Neuronal stem cell (in vitro differentiated cells): ENCODE data around the gene FAM200B.

Experiments
- DNase-seq: peaks from one replicate; pipeline ENCODE4 v3.0.0-alpha.2; 2013; ENCODE audit warnings: low spot score
- H2AFZ ChIP-seq: one replicate; pipeline ENCODE4 v1.6.1; 2013; ENCODE audit warnings: mild to moderate bottlenecking, low read length, inconsistent platforms
- H2AK5ac ChIP-seq: 2 replicates; pipeline ENCODE4 v1.6.1; 2013; ENCODE audit warnings: low read depth, mild to moderate bottlenecking, inconsistent platforms, low read length, moderate library complexity, mixed read lengths
- H2BK120ac ChIP-seq: 2 replicates; pipeline ENCODE4 v1.6.1; 2013; ENCODE audit warnings: low read depth, mild to moderate bottlenecking, inconsistent platforms, low read length, moderate library complexity, mixed read lengths
- H2BK12ac ChIP-seq: one replicate; pipeline ENCODE4 v1.6.1; 2013; ENCODE audit warnings: low read length, inconsistent platforms
- H2BK15ac ChIP-seq: 2 replicates; pipeline ENCODE4 v1.6.1; 2013; ENCODE audit warnings: mild to moderate bottlenecking, low read length, inconsistent platforms, mixed read lengths
- H2BK5ac ChIP-seq: one replicate; pipeline ENCODE4 v1.6.1; 2013; ENCODE audit warnings: inconsistent platforms, mild to moderate bottlenecking, low read length, moderate library complexity
- H3K14ac ChIP-seq: one replicate; pipeline ENCODE4 v1.6.1; 2013; ENCODE audit warnings: low read length, inconsistent platforms
- H3K18ac ChIP-seq: 2 replicates; pipeline ENCODE4 v1.6.1; 2013; ENCODE audit warnings: low read length, inconsistent platforms
- H3K23ac ChIP-seq: 2 replicates; pipeline ENCODE4 v1.6.1; 2013; ENCODE audit warnings: low read depth, mild to moderate bottlenecking, mixed read lengths, low read length, inconsistent platforms; ENCODE audit not compliant: poor library complexity
- H3K27ac ChIP-seq: replicated peaks from 3 replicates; pipeline ENCODE4 v1.5.1; 2013; ENCODE audit warnings: low read length, inconsistent platforms
- H3K27me3 ChIP-seq, 3 experiments: 2 replicates each; pipeline ENCODE4 v1.6.1; 2013; ENCODE audit warnings: low read length in 3 of 3, mild to moderate bottlenecking in 2 of 3, inconsistent platforms in 1 of 3, low read depth in 1 of 3, mixed read lengths in 1 of 3, moderate library complexity in 1 of 3; ENCODE audit not compliant: control insufficient read depth in 3 of 3, insufficient read depth in 3 of 3
- H3K36me3 ChIP-seq, 2 donors: replicated peaks in 1 of 2; 2 replicates each; pipeline ENCODE4 v1.6.1; 2013; ENCODE audit warnings: low read length in 2 of 2; ENCODE audit not compliant: control insufficient read depth in 2 of 2, insufficient read depth in 2 of 2
- H3K4ac ChIP-seq: 2 replicates; pipeline ENCODE4 v1.6.1; 2013; ENCODE audit warnings: inconsistent platforms, mild to moderate bottlenecking, low read length, moderate library complexity
- H3K4me1 ChIP-seq, 2 donors: 1 replicate in 1 of 2; 2 replicates in 1 of 2; pipeline ENCODE4 v1.6.1; 2013; ENCODE audit warnings: low read length in 2 of 2, low read depth in 1 of 2; ENCODE audit not compliant: control insufficient read depth in 2 of 2, insufficient read depth in 1 of 2
- H3K4me2 ChIP-seq: one replicate; pipeline ENCODE4 v1.6.1; 2013; ENCODE audit warnings: mild to moderate bottlenecking, low read length, inconsistent platforms; ENCODE audit not compliant: insufficient read depth, poor library complexity, severe bottlenecking
- H3K4me3 ChIP-seq, 2 donors: 2 replicates each; pipeline ENCODE4 v1.5.1; 2013; ENCODE audit warnings: low read length in 2 of 2, mild to moderate bottlenecking in 2 of 2, inconsistent platforms in 1 of 2, moderate library complexity in 1 of 2
- H3K79me1 ChIP-seq: one replicate; pipeline ENCODE4 v1.6.1; 2013; ENCODE audit warnings: low read depth, mild to moderate bottlenecking, inconsistent platforms, low read length, moderate library complexity
- H3K9ac ChIP-seq: one replicate; pipeline ENCODE4 v1.6.1; 2013; ENCODE audit warnings: mild to moderate bottlenecking, low read depth, low read length, inconsistent platforms; ENCODE audit not compliant: poor library complexity
- H3K9me3 ChIP-seq, 2 donors: replicated peaks in 1 of 2; 2 replicates each; pipeline versions ENCODE3 to v1.6.1; 2013; ENCODE audit warnings: low read length in 2 of 2, mild to moderate bottlenecking in 2 of 2, inconsistent platforms in 1 of 2, low read depth in 1 of 2, mixed read lengths in 1 of 2, moderate library complexity in 1 of 2; ENCODE audit not compliant: control insufficient read depth in 2 of 2, insufficient read depth in 1 of 2
- H4K8ac ChIP-seq: one replicate; pipeline ENCODE4 v1.6.1; 2013; ENCODE audit warnings: low read depth, mild to moderate bottlenecking, inconsistent platforms, low read length, moderate library complexity
- H4K91ac ChIP-seq: one replicate; pipeline ENCODE4 v1.6.1; 2013; ENCODE audit warnings: low read length, low read depth, mild to moderate bottlenecking, inconsistent platforms; ENCODE audit not compliant: poor library complexity
- WGBS, 2 donors: extraction: QIAGEN DNeasy Blood & Tissue Kit; methylation state at CpG; one replicate each; pipeline ENCODE4 v1.1.7; 2013; ENCODE audit warnings: missing lambda C conversion rate in 2 of 2, mixed read lengths in 1 of 2; ENCODE audit not compliant: insufficient read length in 2 of 2, insufficient replicate concordance in 1 of 2; ENCODE audit errors: extremely low coverage in 2 of 2; 5-methylcytosine and 5-hydroxymethylcytosine counted together

The FAM200B gene

DNA sequence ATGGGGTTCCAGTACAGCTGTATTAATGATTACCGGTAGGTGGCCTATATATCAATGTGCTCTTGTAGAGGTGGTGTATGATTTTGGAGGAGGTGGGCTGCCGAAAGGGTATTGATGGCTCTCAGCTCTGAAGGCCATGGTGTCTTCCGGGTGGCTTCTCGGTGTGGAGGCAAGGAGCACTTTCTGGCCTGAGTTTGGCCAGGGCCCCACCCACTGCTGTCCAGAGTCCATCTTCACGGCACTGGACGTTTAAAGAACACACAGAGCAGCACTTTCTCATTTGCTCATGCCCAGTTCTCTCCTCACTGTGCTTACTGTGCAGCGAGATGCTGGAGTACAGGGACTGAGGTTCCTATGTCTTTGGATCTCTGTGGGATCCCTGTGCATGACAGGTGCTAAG lies 37.3 kb downstream of the FAM200B start:
- Histone ChIP-seq H3K27ac (no peak overlapping the region), H2BK5ac (no peak overlapping the region), H3K4me3 (no peak overlapping the region), H4K8ac (no peak overlapping the region), H3K4ac (no peak overlapping the region), H3K23ac (no peak overlapping the region), H2BK12ac (no peak overlapping the region), H3K27me3 (peaks cover 0 to 2% (median 0%) of the 10 kb centered on the region in 3 experiments), H2BK15ac (no peak overlapping the region), H2AFZ (no peak overlapping the region), H3K79me1 (no peaks in the 10 kb centered on the region), H3K9ac (no peak overlapping the region), H3K9me3 (no peaks in the 10 kb centered on the region), H3K36me3 (no peaks in the 10 kb centered on the region), H2AK5ac (no peak overlapping the region), H2BK120ac (no peak overlapping the region), H3K14ac (no peak overlapping the region), H3K18ac (no peak overlapping the region), H3K4me2 (no peak overlapping the region), H4K91ac (no peak overlapping the region), H3K4me1 (peaks cover 0 to 6% of the 10 kb centered on the region in 2 donors)
- DNase-seq = no peak
- WGBS, 2 donors = no CpG with 5 or more reads among the region's 7 CpGs

DNA sequence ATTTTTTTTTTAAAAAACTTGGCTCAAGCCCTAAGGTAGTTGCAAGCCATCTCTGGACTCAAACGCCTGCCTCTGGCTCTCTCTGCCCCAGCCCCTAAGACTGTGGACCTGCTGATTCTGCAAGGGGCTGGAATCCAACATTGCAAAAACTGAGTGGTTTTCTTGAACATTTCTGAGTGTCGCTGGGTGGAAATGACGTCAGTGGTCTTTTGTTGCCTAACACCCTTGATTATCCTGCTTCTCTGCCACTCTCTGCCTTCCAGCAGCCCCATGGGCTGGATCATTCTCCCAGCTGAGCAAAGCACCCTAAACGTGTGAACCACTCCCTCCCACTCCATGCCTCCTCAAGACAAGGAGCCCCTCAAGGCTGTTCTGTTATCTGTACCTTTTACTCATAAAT lies 37.9 kb downstream of the FAM200B start:
- Histone ChIP-seq H3K23ac (no peak overlapping the region), H3K14ac (no peak overlapping the region), H3K27ac (no peak overlapping the region), H3K36me3 (no peaks in the 10 kb centered on the region), H2BK12ac (no peak overlapping the region), H3K27me3 (peaks cover 0 to 4% (median 0%) of the 10 kb centered on the region in 3 experiments), H3K9me3 (no peaks in the 10 kb centered on the region), H3K9ac (no peak overlapping the region), H3K4me3 (no peak overlapping the region), H3K4me1 (peaks cover 0 to 6% of the 10 kb centered on the region in 2 donors), H3K4me2 (no peak overlapping the region), H2AFZ (no peak overlapping the region), H4K91ac (no peak overlapping the region), H2BK5ac (no peak overlapping the region), H2BK120ac (no peak overlapping the region), H2BK15ac (no peak overlapping the region), H2AK5ac (no peak overlapping the region), H3K18ac (no peak overlapping the region), H3K4ac (no peak overlapping the region), H4K8ac (no peak overlapping the region), H3K79me1 (no peaks in the 10 kb centered on the region)
- WGBS, 2 donors = no CpG with 5 or more reads among the region's 4 CpGs
- DNase-seq = no peak

DNA sequence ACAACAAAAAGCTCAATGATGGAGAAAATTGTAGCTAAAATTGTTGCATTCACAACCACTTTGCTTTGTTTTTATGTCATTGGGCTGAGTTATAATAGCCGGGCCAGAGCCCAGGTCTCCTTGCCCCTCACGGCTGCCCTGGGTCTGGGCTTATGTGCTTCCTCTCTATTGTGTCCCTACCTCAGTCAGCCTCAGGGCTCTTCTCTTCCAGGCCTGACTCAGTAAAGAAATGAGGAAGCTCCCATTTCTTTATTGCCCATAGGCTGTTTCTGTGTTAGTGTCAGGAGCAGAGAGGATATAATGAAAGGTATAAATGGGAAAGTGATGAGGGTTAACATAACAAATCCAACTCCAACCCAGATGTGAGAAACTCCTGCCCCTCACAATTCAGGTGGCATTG lies 39.2 kb downstream of the FAM200B start:
- Histone ChIP-seq H2BK15ac (no peak overlapping the region), H3K79me1 (no peaks in the 10 kb centered on the region), H3K4me2 (no peak overlapping the region), H3K14ac (no peak overlapping the region), H3K4me3 (no peak overlapping the region), H4K91ac (no peak overlapping the region), H3K4me1 (peaks cover 0 to 4% of the 10 kb centered on the region in 2 donors), H2BK5ac (no peak overlapping the region), H3K27ac (no peak overlapping the region), H3K4ac (no peak overlapping the region), H2AFZ (no peak overlapping the region), H3K36me3 (no peaks in the 10 kb centered on the region), H3K9me3 (no peaks in the 10 kb centered on the region), H4K8ac (no peak overlapping the region), H3K27me3 (peaks cover 0 to 4% (median 0%) of the 10 kb centered on the region in 3 experiments), H2BK12ac (no peak overlapping the region), H2AK5ac (no peak overlapping the region), H2BK120ac (no peak overlapping the region), H3K9ac (no peak overlapping the region), H3K23ac (no peak overlapping the region), H3K18ac (no peak overlapping the region)
- no CpG with 5 or more reads among the region's 2 CpGs for WGBS, 2 donors
- DNase-seq = no peak

DNA sequence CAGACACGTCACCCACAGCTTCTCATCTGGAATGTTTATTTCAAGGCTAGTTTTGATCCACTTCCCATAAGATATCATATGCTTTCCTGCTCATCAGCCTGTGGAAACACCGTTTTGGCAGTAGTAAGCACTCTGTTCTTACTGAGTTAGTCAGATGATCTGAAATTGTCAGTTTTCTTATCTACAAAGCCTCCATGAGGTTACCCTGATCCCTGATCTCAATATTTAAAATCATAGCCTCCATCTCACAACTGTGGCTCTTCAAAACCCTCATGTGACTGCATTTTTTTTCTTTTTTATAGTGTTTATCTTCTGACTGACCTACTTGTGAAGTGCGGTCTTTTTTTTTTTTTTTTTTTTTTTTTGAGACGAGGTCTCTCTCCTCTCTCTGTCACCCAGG lies 44.0 kb downstream of the FAM200B start:
- no peak overlapping the region for H3K4me3 ChIP-seq
- no CpG with 5 or more reads among the region's 4 CpGs for WGBS, 2 donors
- H3K14ac ChIP-seq = no peak overlapping the region
- no peak overlapping the region for H2AFZ ChIP-seq
- H2BK120ac ChIP-seq = no peak overlapping the region
- no peak overlapping the region for H2BK12ac ChIP-seq
- no peaks in the 10 kb centered on the region for H3K9me3 ChIP-seq
- H2BK15ac ChIP-seq = no peak overlapping the region
- no peaks in the 10 kb centered on the region for H3K4me1 ChIP-seq
- no peak overlapping the region for H3K18ac ChIP-seq
- no peak overlapping the region for H3K27ac ChIP-seq
- no peak overlapping the region for H4K8ac ChIP-seq
- no peak overlapping the region for H4K91ac ChIP-seq
- peaks cover 0 to 2% (median 0%) of the 10 kb centered on the region in 3 experiments for H3K27me3 ChIP-seq
- H3K23ac ChIP-seq = no peak overlapping the region
- H3K36me3 ChIP-seq = no peaks in the 10 kb centered on the region
- DNase-seq = no peak
- H3K4ac ChIP-seq = no peak overlapping the region
- no peak overlapping the region for H3K4me2 ChIP-seq
- no peaks in the 10 kb centered on the region for H3K79me1 ChIP-seq
- no peak overlapping the region for H2AK5ac ChIP-seq
- H2BK5ac ChIP-seq = no peak overlapping the region
- no peak overlapping the region for H3K9ac ChIP-seq
